ENCODE results near the gene CHTF18.
"Not testable (repeated sequence)": the region's sequence is repeated elsewhere in the genome, so short reads cannot be mapped to it uniquely, and the experiment has no call there.

Gene CHTF18

GRCh38 chr16:788399-789126, at the start of gene CHTF18:
TSS of gene CHTF18 (plus strand) at chr16:788620. CDS start at chr16:788685, 65 bp downstream.
- peak; percentile 9 for DNase-seq (ENCODE audit: low read depth)

- DNase-seq (ENCODE audit: low read depth), result no peak
These were observed 48.6 kb upstream of the CHTF18 start for GRCh38 chr16:739560-740458.

- DNase-seq (ENCODE audit: low read depth), result no peak
These were observed 48.0 kb upstream of the CHTF18 start for GRCh38 chr16:740459-740763.

GRCh38 chr16:740764-741505, 47.5 kb upstream of the CHTF18 start, which contains the start of gene CIAO3:
TSS of gene CIAO3 (minus strand) at chr16:740997. CDS start at chr16:740985, 12 bp downstream.
- DNase-seq (ENCODE audit: low read depth), result no peak

- DNase-seq (ENCODE audit: low read depth), result no peak
These were observed 46.3 kb upstream of the CHTF18 start for GRCh38 chr16:741986-742629.

- not testable (repeated sequence) for DNase-seq (ENCODE audit: low read depth)
These were observed 45.5 kb upstream of the CHTF18 start for GRCh38 chr16:742894-743293.

GRCh38 chr16:743794-744500, 44.5 kb upstream of the CHTF18 start:
- DNase-seq (ENCODE audit: low read depth), result no peak

GRCh38 chr16:745739-746138, 42.7 kb upstream of the CHTF18 start:
- DNase-seq (ENCODE audit: low read depth), result no peak

- no peak for DNase-seq (ENCODE audit: low read depth)
These were observed 41.8 kb upstream of the CHTF18 start for GRCh38 chr16:746637-747036.

GRCh38 chr16:747978-748746, 40.3 kb upstream of the CHTF18 start:
- no peak for DNase-seq (ENCODE audit: low read depth)

- DNase-seq (ENCODE audit: low read depth), result peak; percentile 44
These were observed 39.4 kb upstream of the CHTF18 start for GRCh38 chr16:749010-749409.

- DNase-seq (ENCODE audit: low read depth), result no peak
These were observed 37.9 kb upstream of the CHTF18 start for GRCh38 chr16:750485-750884.

- no peak for DNase-seq (ENCODE audit: low read depth)
These were observed 37.0 kb upstream of the CHTF18 start for GRCh38 chr16:751152-752006.

- DNase-seq (ENCODE audit: low read depth), result no peak
These were observed 36.5 kb upstream of the CHTF18 start for GRCh38 chr16:752007-752312.

GRCh38 chr16:754121-754607, 34.3 kb upstream of the CHTF18 start:
- not testable (repeated sequence) for DNase-seq (ENCODE audit: low read depth)

- DNase-seq (ENCODE audit: low read depth), result no peak
These were observed 33.8 kb upstream of the CHTF18 start for GRCh38 chr16:754656-755055.

GRCh38 chr16:756428-756827, 32.0 kb upstream of the CHTF18 start:
- no peak for DNase-seq (ENCODE audit: low read depth)

GRCh38 chr16:759110-759910, 29.1 kb upstream of the CHTF18 start:
- no peak for DNase-seq (ENCODE audit: low read depth)

- DNase-seq (ENCODE audit: low read depth), result no peak
These were observed 28.4 kb upstream of the CHTF18 start for GRCh38 chr16:760065-760464.
